ENCODE data around the gene OSER1. TPM values are rescaled to one million over a fixed set of nuclear protein-coding genes. Genes with fewer than 3 reads are reported as not detected.
"Not testable (repeated sequence)": the region's sequence is repeated elsewhere in the genome, so short reads cannot be mapped to it uniquely, and the experiment has no call there.

OSER1 gene
- total and polyA plus RNA-seq, 4 donors = 22.6 to 32.9 (median 27.7) TPM

DNA sequence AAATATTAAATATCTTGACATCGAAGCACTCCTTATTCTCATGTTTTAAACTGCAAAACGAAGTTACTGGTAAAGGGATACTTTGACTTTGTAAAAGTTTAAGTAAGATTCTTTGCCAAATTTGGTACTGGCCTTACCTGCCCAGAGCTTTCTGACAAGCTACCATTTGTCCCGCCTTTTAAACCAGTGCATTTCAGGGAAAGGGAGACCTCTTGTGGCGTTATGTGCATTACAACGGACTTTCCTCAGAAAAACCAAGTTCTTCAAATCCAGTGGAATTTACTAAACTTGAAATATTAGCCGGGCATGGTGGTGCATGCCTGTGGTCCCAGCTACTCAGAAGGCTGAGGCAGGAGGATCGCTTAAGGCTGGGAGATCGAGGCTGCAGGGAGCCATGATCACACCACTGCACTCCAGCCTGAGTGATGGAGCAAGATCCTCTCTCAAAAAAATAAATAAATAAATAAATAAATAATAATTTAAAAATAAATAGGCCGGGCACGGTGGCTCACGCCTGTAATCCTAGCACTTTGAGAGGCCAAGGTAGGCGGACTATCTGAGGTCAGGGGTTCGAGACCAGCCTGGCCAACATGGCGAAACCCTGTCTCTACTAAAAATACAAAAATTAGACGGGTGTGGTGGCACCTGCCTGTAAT, 20.2 kb downstream of the OSER1 start:
- H3K9ac ChIP-seq (ENCODE audit: insufficient read depth in 1 of 2, low read length in 2 of 2); ATAC-seq (ENCODE audit: insufficient read depth, low FRiP score); H3K27ac ChIP-seq (ENCODE audit: low read depth in 1 of 2, low read length in 1 of 2); H3K9me3 ChIP-seq (ENCODE audit: control insufficient read depth in 4 of 4, insufficient read depth in 3 of 4, low read length in 3 of 4); H3K36me3 ChIP-seq (ENCODE audit: control insufficient read depth in 4 of 4, insufficient read depth in 4 of 4, low read length in 4 of 4); H3K4me3 ChIP-seq: not testable (repeated sequence)
- H3K4me1 ChIP-seq (ENCODE audit: control insufficient read depth in 5 of 5, insufficient read depth in 5 of 5, low read length in 5 of 5) = peaks cover 0 to 16% (median 9%) of the 10 kb centered on the region in 5 donors
- TF ChIP-seq, protein P1, sequence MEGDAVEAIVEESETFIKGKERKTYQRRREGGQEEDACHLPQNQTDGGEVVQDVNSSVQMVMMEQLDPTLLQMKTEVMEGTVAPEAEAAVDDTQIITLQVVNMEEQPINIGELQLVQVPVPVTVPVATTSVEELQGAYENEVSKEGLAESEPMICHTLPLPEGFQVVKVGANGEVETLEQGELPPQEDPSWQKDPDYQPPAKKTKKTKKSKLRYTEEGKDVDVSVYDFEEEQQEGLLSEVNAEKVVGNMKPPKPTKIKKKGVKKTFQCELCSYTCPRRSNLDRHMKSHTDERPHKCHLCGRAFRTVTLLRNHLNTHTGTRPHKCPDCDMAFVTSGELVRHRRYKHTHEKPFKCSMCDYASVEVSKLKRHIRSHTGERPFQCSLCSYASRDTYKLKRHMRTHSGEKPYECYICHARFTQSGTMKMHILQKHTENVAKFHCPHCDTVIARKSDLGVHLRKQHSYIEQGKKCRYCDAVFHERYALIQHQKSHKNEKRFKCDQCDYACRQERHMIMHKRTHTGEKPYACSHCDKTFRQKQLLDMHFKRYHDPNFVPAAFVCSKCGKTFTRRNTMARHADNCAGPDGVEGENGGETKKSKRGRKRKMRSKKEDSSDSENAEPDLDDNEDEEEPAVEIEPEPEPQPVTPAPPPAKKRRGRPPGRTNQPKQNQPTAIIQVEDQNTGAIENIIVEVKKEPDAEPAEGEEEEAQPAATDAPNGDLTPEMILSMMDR (IDR thresholded peaks at IDR 0.05; ENCODE audit: control extremely low read depth, extremely low read depth) = peak; percentile 62
- DNase-seq = peak; percentile 64 to 84 (median 83)
- H3K27me3 ChIP-seq (ENCODE audit: control insufficient read depth in 3 of 3, insufficient read depth in 3 of 3, low read length in 2 of 3) = peaks cover 0 to 15% (median 2%) of the 10 kb centered on the region in 3 donors
- 27 to 34% methylated on average over 15 of the region's 15 CpGs for WGBS, 2 donors

DNA sequence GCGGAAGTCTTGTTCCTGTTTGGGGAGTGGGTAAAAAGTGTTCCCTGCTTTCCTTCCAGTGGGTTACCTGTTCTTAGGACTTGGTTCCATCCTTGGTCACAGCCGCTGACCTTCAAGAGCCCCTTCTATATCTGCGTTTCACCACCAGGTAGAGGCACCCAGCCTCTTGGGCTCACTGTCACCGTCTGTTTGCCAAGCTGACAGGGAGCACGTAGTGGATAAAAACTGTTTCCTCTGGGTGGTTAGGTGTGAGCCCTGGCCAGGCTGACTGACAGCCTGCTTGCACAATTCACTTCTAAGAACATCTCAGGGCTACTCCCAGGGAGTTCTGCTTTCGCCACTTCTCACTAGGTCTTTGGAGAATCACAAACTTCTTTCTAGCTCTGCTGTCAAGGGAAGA, 21.8 kb downstream of the OSER1 start:
- H3K4me3 ChIP-seq = no peak overlapping the region
- peak overlapping the region; percentile 49 to 95 for H3K27ac ChIP-seq (ENCODE audit: low read depth in 1 of 2, low read length in 1 of 2)
- peak; percentile 12 for ATAC-seq (ENCODE audit: insufficient read depth, low FRiP score)
- no peak for DNase-seq
- TF ChIP-seq, protein P1 (IDR thresholded peaks at IDR 0.05; ENCODE audit: control extremely low read depth, extremely low read depth) = no peak
- H3K9ac ChIP-seq (ENCODE audit: insufficient read depth in 1 of 2, low read length in 2 of 2) = no peak overlapping the region
- H3K36me3 ChIP-seq (ENCODE audit: control insufficient read depth in 4 of 4, insufficient read depth in 4 of 4, low read length in 4 of 4) = no peaks in the 10 kb centered on the region
- no peaks in the 10 kb centered on the region for H3K9me3 ChIP-seq (ENCODE audit: control insufficient read depth in 4 of 4, insufficient read depth in 3 of 4, low read length in 3 of 4)
- whole genome bisulfite sequencing, 2 donors = 58 to 60% methylated on average over 6 of the region's 6 CpGs
- peaks cover 0 to 20% (median 2%) of the 10 kb centered on the region in 3 donors for H3K27me3 ChIP-seq (ENCODE audit: control insufficient read depth in 3 of 3, insufficient read depth in 3 of 3, low read length in 2 of 3)
- peaks cover 0 to 16% (median 9%) of the 10 kb centered on the region in 5 donors for H3K4me1 ChIP-seq (ENCODE audit: control insufficient read depth in 5 of 5, insufficient read depth in 5 of 5, low read length in 5 of 5)

DNA sequence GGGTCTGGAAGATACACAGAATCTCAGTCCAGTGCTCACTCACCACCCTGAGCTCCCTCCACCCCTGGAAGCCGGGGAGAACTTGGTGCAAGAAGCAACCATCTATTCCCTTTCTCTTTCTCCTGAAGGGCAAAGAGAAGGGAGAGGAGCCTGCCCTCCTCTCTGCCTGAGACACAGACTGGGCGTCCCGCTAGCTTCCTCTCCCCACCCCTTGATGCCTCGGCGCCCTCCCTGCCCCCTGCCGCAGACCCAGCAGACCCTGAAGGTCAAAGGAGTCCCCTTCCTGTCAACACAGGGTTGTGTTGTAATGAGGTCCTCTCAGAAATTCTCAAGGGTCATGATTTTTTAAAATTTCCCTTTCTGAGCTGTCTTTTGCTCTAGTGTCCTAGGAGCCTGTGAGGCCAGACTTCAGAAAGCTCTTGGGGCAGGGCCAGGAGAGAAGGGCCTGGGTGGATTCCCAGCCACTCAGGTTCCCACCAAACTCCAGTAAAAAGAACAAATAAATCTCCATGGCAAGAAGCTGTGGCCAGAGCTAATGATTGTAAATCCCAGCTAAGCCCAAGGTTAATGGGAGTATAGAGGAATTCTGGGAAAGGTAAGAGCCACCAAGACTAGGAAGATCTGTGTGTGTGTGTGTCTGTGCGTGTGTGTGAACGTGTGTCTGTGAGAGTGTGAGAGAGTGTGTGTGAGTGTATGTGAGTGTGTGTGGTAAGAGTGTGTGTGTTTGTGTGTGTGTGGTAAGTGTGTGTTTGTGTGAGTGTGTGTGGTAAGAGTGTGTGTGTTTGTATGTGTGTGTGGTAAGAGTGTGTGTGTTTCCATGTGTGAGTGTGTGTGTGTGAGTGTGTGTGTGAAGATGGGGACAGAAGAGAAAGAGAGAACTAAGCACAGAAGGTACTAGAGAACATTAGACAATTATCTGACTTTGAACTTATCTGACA, 22.5 kb downstream of the OSER1 start:
- Histone ChIP-seq H3K36me3 (ENCODE audit: control insufficient read depth in 4 of 4, insufficient read depth in 4 of 4, low read length in 4 of 4) (no peaks in the 10 kb centered on the region), H3K27ac (ENCODE audit: low read depth in 1 of 2, low read length in 1 of 2) (peak overlapping the region; percentile 68 to 95), H3K4me3 (no peak overlapping the region), H3K9me3 (ENCODE audit: control insufficient read depth in 4 of 4, insufficient read depth in 3 of 4, low read length in 3 of 4) (no peaks in the 10 kb centered on the region), H3K4me1 (ENCODE audit: control insufficient read depth in 5 of 5, insufficient read depth in 5 of 5, low read length in 5 of 5) (peaks cover 0 to 16% (median 9%) of the 10 kb centered on the region in 5 donors), H3K9ac (ENCODE audit: insufficient read depth in 1 of 2, low read length in 2 of 2) (peak overlapping the region in 1 of 2 donors; percentile 23), H3K27me3 (ENCODE audit: control insufficient read depth in 3 of 3, insufficient read depth in 3 of 3, low read length in 2 of 3) (peaks cover 0 to 22% (median 2%) of the 10 kb centered on the region in 3 donors)
- 25 to 30% methylated on average over 8 of the region's 8 CpGs for WGBS, 2 donors
- TF ChIP-seq, protein P1 (IDR thresholded peaks at IDR 0.05; ENCODE audit: control extremely low read depth, extremely low read depth) = no peak
- ATAC-seq (ENCODE audit: insufficient read depth, low FRiP score) = no peak
- DNase-seq = peak in 1 of 3 donors; percentile 4

Data from lung (tissue), 12 donors.